Measurements from ENCODE around the gene PKD1L1.
A peak's percentile ranks its signal among the peaks of the same experiment; 100 is the strongest.
"Not testable (repeated sequence)": the region's sequence is repeated elsewhere in the genome, so short reads cannot be mapped to it uniquely, and the experiment has no call there.

The PKD1L1 gene

GRCh38 chr7:47937711-47938573 is 10.3 kb downstream of the PKD1L1 start:
- DNase-seq: no peak

GRCh38 chr7:47937065-47937687 is 11.1 kb downstream of the PKD1L1 start:
- DNase-seq: no peak

GRCh38 chr7:47936323-47936722 is 11.9 kb downstream of the PKD1L1 start:
- DNase-seq: no peak

GRCh38 chr7:47935336-47935735 is 12.9 kb downstream of the PKD1L1 start:
- DNase-seq: no peak

- DNase-seq: no peak
Observed at GRCh38 chr7:47934831-47935230, 13.4 kb downstream of the PKD1L1 start.

- DNase-seq: no peak
Observed at GRCh38 chr7:47933215-47933614, 15.1 kb downstream of the PKD1L1 start.

- no peak for DNase-seq
Observed at GRCh38 chr7:47932466-47933037, 15.7 kb downstream of the PKD1L1 start.

- DNase-seq: peak; percentile 37
Observed at GRCh38 chr7:47932016-47932415, 16.2 kb downstream of the PKD1L1 start.

GRCh38 chr7:47931005-47932004 is 17.0 kb downstream of the PKD1L1 start:
- no peak for DNase-seq

- DNase-seq: peak; percentile 74
Observed at GRCh38 chr7:47924266-47924665, 24.0 kb downstream of the PKD1L1 start.

GRCh38 chr7:47923081-47923875 is 25.0 kb downstream of the PKD1L1 start:
- not testable (repeated sequence) for DNase-seq

- DNase-seq: not testable (repeated sequence)
Observed at GRCh38 chr7:47916514-47916913, 31.8 kb downstream of the PKD1L1 start.

GRCh38 chr7:47915616-47915976 is 32.7 kb downstream of the PKD1L1 start:
- no peak for DNase-seq

- DNase-seq: no peak
Observed at GRCh38 chr7:47914717-47915615, 33.3 kb downstream of the PKD1L1 start.

GRCh38 chr7:47912332-47912731 is 35.9 kb downstream of the PKD1L1 start:
- DNase-seq: no peak

- DNase-seq: no peak
Observed at GRCh38 chr7:47908720-47909119, 39.5 kb downstream of the PKD1L1 start.

- no peak for DNase-seq
Observed at GRCh38 chr7:47907981-47908616, 40.2 kb downstream of the PKD1L1 start.

- no peak for DNase-seq
Observed at GRCh38 chr7:47906883-47907282, 41.4 kb downstream of the PKD1L1 start.

- DNase-seq: no peak
Observed at GRCh38 chr7:47905076-47905920, 43.0 kb downstream of the PKD1L1 start.
